ENCODE data around the gene STAT5B.

The STAT5B gene

DNA sequence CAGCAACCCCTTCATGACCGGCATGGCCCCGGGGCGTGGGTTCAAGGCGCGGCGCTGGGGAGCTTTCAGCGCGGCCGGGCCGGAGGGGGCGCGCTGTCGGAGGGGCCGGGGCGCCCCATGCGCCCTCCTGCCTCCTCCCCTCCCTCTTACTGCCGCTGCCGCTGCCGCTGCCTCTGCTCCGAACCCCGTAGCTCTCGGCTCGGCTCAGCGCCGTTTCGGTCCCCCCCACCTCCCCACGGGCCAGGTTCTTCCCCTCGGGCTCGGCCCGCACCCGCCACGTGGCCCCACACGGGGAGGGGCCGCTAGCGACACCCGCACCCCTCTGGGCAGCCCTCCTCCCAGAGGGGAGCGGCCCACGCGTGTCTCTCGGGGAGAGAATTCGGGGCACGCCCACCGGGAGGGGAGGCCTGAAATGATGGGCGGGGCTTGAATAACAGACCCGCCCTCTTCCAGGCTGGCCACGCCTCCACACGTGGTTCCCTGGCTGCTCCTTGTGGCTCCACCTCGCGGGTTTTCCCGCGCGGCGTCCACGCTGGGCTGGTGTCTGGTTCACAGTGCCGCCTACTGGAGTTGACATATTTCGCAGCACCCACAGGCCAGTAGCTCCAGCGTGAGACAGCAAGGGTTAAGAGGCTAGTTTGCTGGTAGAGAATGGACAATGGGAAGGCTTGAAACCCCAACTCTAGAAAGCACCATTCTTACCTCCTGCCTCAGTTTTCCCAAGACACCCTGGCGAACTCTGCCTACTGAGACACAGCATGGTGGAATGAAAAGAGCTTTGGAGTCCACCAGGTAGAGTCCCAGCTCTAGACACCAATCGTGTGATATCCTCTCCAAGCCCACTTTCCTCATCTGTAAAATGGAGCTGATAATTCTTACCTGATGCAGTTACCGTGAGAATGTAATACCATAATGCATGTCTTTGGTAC, 95.0 kb downstream of the STAT5B start, which contains the start of gene KCNH4:
KCNH4 (minus strand) TSS at position 221 of the 929 bp plus-strand sequence; CDS start at position 24, 197 bp downstream.
- H3K23ac ChIP-seq (ENCODE audit: low read length in 2 of 2) = no peak within 1 kb of the TSS
- H3K27me3 ChIP-seq (ENCODE audit: control insufficient read depth in 1 of 2, insufficient read depth in 1 of 2, low read length in 2 of 2) = peaks cover 54 to 56% of the 10 kb centered on the region in 2 experiments
- no peaks in the 10 kb centered on the region for H3K36me3 ChIP-seq (ENCODE audit: control insufficient read depth in 1 of 2, insufficient read depth in 2 of 2, low read depth in 1 of 2, low read length in 2 of 2)
- no peaks in the 10 kb centered on the region for H3K79me1 ChIP-seq (replicated peaks; ENCODE audit: low read length, poor library complexity, severe bottlenecking)
- H3K4ac ChIP-seq (ENCODE audit: low read depth in 1 of 2, low read length in 2 of 2) = no peak within 1 kb of the TSS
- H4K91ac ChIP-seq (ENCODE audit: low read length) = no peak within 1 kb of the TSS
- no peak within 1 kb of the TSS for H2AFZ ChIP-seq (ENCODE audit: low read depth, low read length)
- H3K9ac ChIP-seq (ENCODE audit: low read length) = no peak within 1 kb of the TSS
- H3K14ac ChIP-seq (ENCODE audit: low read length in 2 of 2) = no peak within 1 kb of the TSS
- peak; percentile 70 for DNase-seq
- H2BK5ac ChIP-seq (ENCODE audit: low read depth, low read length, poor library complexity, severe bottlenecking) = no peak within 1 kb of the TSS
- H3K4me3 ChIP-seq (ENCODE audit: insufficient read depth in 1 of 2, low read depth in 1 of 2, low read length in 2 of 2) = peak within 1 kb of the TSS in 1 of 2 experiments; percentile 37
- peaks cover 25% of the 10 kb centered on the region for H3K4me1 ChIP-seq (ENCODE audit: control insufficient read depth, insufficient read depth, low read depth, low read length)
- H2BK15ac ChIP-seq (ENCODE audit: low read depth, poor library complexity, severe bottlenecking) = no peak within 1 kb of the TSS
- under 1% methylated on average over 34 of the region's 60 CpGs for WGBS
- H4K8ac ChIP-seq (ENCODE audit: low read length) = no peak within 1 kb of the TSS
- no peak within 1 kb of the TSS for H2AK5ac ChIP-seq (ENCODE audit: low read length, severe bottlenecking)
- H3K4me2 ChIP-seq (ENCODE audit: low read length, poor library complexity, severe bottlenecking) = no peak within 1 kb of the TSS
- H2BK120ac ChIP-seq (ENCODE audit: low read depth, low read length) = no peak within 1 kb of the TSS
- no peak within 1 kb of the TSS for H3K18ac ChIP-seq (ENCODE audit: low read depth in 1 of 2, low read length in 2 of 2)
- H2BK12ac ChIP-seq (ENCODE audit: low read length in 2 of 2) = no peak within 1 kb of the TSS
- H3K9me3 ChIP-seq (ENCODE audit: control insufficient read depth, low read length) = no peaks in the 10 kb centered on the region
- H3K27ac ChIP-seq (ENCODE audit: low read length, poor library complexity, severe bottlenecking) = no peak within 1 kb of the TSS

GRCh38 chr17:42180411-42180921, 95.7 kb downstream of the STAT5B start:
- Histone ChIP-seq H3K14ac (ENCODE audit: low read length in 2 of 2) (no peak overlapping the region), H3K18ac (ENCODE audit: low read depth in 1 of 2, low read length in 2 of 2) (no peak overlapping the region), H4K91ac (ENCODE audit: low read length) (no peak overlapping the region), H3K4me3 (ENCODE audit: insufficient read depth in 1 of 2, low read depth in 1 of 2, low read length in 2 of 2) (peak overlapping the region in 1 of 2 experiments; percentile 37), H3K79me1 (replicated peaks; ENCODE audit: low read length, poor library complexity, severe bottlenecking) (no peaks in the 10 kb centered on the region), H2AFZ (ENCODE audit: low read depth, low read length) (no peak overlapping the region), H2BK15ac (ENCODE audit: low read depth, poor library complexity, severe bottlenecking) (no peak overlapping the region), H2BK12ac (ENCODE audit: low read length in 2 of 2) (no peak overlapping the region), H2AK5ac (ENCODE audit: low read length, severe bottlenecking) (no peak overlapping the region), H3K4me1 (ENCODE audit: control insufficient read depth, insufficient read depth, low read depth, low read length) (peaks cover 25% of the 10 kb centered on the region), H3K27ac (ENCODE audit: low read length, poor library complexity, severe bottlenecking) (no peak overlapping the region), H3K27me3 (ENCODE audit: control insufficient read depth in 1 of 2, insufficient read depth in 1 of 2, low read length in 2 of 2) (peaks cover 56 to 57% of the 10 kb centered on the region in 2 experiments), H3K36me3 (ENCODE audit: control insufficient read depth in 1 of 2, insufficient read depth in 2 of 2, low read depth in 1 of 2, low read length in 2 of 2) (no peaks in the 10 kb centered on the region), H3K23ac (ENCODE audit: low read length in 2 of 2) (no peak overlapping the region), H2BK120ac (ENCODE audit: low read depth, low read length) (no peak overlapping the region), H3K9ac (ENCODE audit: low read length) (no peak overlapping the region), H3K4me2 (ENCODE audit: low read length, poor library complexity, severe bottlenecking) (no peak overlapping the region), H2BK5ac (ENCODE audit: low read depth, low read length, poor library complexity, severe bottlenecking) (no peak overlapping the region), H4K8ac (ENCODE audit: low read length) (no peak overlapping the region), H3K4ac (ENCODE audit: low read depth in 1 of 2, low read length in 2 of 2) (no peak overlapping the region), H3K9me3 (ENCODE audit: control insufficient read depth, low read length) (no peaks in the 10 kb centered on the region)
- 3% methylated on average over 29 of the region's 33 CpGs for WGBS
- no peak for DNase-seq

GRCh38 chr17:42179911-42180410, 96.2 kb downstream of the STAT5B start:
- no peak overlapping the region for H4K8ac ChIP-seq (ENCODE audit: low read length)
- no peaks in the 10 kb centered on the region for H3K36me3 ChIP-seq (ENCODE audit: control insufficient read depth in 1 of 2, insufficient read depth in 2 of 2, low read depth in 1 of 2, low read length in 2 of 2)
- WGBS = 20% methylated on average over 8 of the region's 20 CpGs
- no peak overlapping the region for H3K18ac ChIP-seq (ENCODE audit: low read depth in 1 of 2, low read length in 2 of 2)
- no peak overlapping the region for H4K91ac ChIP-seq (ENCODE audit: low read length)
- H2BK12ac ChIP-seq (ENCODE audit: low read length in 2 of 2) = no peak overlapping the region
- no peak overlapping the region for H3K4ac ChIP-seq (ENCODE audit: low read depth in 1 of 2, low read length in 2 of 2)
- H2AFZ ChIP-seq (ENCODE audit: low read depth, low read length) = no peak overlapping the region
- no peak overlapping the region for H3K9ac ChIP-seq (ENCODE audit: low read length)
- H2BK15ac ChIP-seq (ENCODE audit: low read depth, poor library complexity, severe bottlenecking) = no peak overlapping the region
- no peak overlapping the region for H3K4me3 ChIP-seq (ENCODE audit: insufficient read depth in 1 of 2, low read depth in 1 of 2, low read length in 2 of 2)
- H3K4me2 ChIP-seq (ENCODE audit: low read length, poor library complexity, severe bottlenecking) = no peak overlapping the region
- no peaks in the 10 kb centered on the region for H3K9me3 ChIP-seq (ENCODE audit: control insufficient read depth, low read length)
- peaks cover 56 to 61% of the 10 kb centered on the region in 2 experiments for H3K27me3 ChIP-seq (ENCODE audit: control insufficient read depth in 1 of 2, insufficient read depth in 1 of 2, low read length in 2 of 2)
- no peaks in the 10 kb centered on the region for H3K79me1 ChIP-seq (replicated peaks; ENCODE audit: low read length, poor library complexity, severe bottlenecking)
- no peak overlapping the region for H3K27ac ChIP-seq (ENCODE audit: low read length, poor library complexity, severe bottlenecking)
- no peak overlapping the region for H3K14ac ChIP-seq (ENCODE audit: low read length in 2 of 2)
- H3K4me1 ChIP-seq (ENCODE audit: control insufficient read depth, insufficient read depth, low read depth, low read length) = peaks cover 25% of the 10 kb centered on the region
- no peak overlapping the region for H3K23ac ChIP-seq (ENCODE audit: low read length in 2 of 2)
- no peak overlapping the region for H2BK120ac ChIP-seq (ENCODE audit: low read depth, low read length)
- DNase-seq = peak; percentile 53
- no peak overlapping the region for H2BK5ac ChIP-seq (ENCODE audit: low read depth, low read length, poor library complexity, severe bottlenecking)
- no peak overlapping the region for H2AK5ac ChIP-seq (ENCODE audit: low read length, severe bottlenecking)

- Histone ChIP-seq H2AFZ (ENCODE audit: low read depth, low read length) (no peak overlapping the region), H3K18ac (ENCODE audit: low read depth in 1 of 2, low read length in 2 of 2) (no peak overlapping the region), H3K14ac (ENCODE audit: low read length in 2 of 2) (no peak overlapping the region), H3K4me1 (ENCODE audit: control insufficient read depth, insufficient read depth, low read depth, low read length) (peaks cover 22% of the 10 kb centered on the region), H3K23ac (ENCODE audit: low read length in 2 of 2) (no peak overlapping the region), H3K27me3 (ENCODE audit: control insufficient read depth in 1 of 2, insufficient read depth in 1 of 2, low read length in 2 of 2) (peaks cover 61 to 66% of the 10 kb centered on the region in 2 experiments), H3K4me2 (ENCODE audit: low read length, poor library complexity, severe bottlenecking) (no peak overlapping the region), H4K91ac (ENCODE audit: low read length) (no peak overlapping the region), H2AK5ac (ENCODE audit: low read length, severe bottlenecking) (no peak overlapping the region), H3K36me3 (ENCODE audit: control insufficient read depth in 1 of 2, insufficient read depth in 2 of 2, low read depth in 1 of 2, low read length in 2 of 2) (no peaks in the 10 kb centered on the region), H3K9me3 (ENCODE audit: control insufficient read depth, low read length) (no peaks in the 10 kb centered on the region), H2BK5ac (ENCODE audit: low read depth, low read length, poor library complexity, severe bottlenecking) (no peak overlapping the region), H3K27ac (ENCODE audit: low read length, poor library complexity, severe bottlenecking) (no peak overlapping the region), H3K4me3 (ENCODE audit: insufficient read depth in 1 of 2, low read depth in 1 of 2, low read length in 2 of 2) (no peak overlapping the region), H2BK15ac (ENCODE audit: low read depth, poor library complexity, severe bottlenecking) (no peak overlapping the region), H3K4ac (ENCODE audit: low read depth in 1 of 2, low read length in 2 of 2) (no peak overlapping the region), H4K8ac (ENCODE audit: low read length) (no peak overlapping the region), H3K9ac (ENCODE audit: low read length) (no peak overlapping the region), H2BK120ac (ENCODE audit: low read depth, low read length) (no peak overlapping the region), H3K79me1 (replicated peaks; ENCODE audit: low read length, poor library complexity, severe bottlenecking) (no peaks in the 10 kb centered on the region), H2BK12ac (ENCODE audit: low read length in 2 of 2) (no peak overlapping the region)
- 21% methylated on average over 1 of the region's 1 CpG for WGBS
- no peak for DNase-seq
Observed at GRCh38 chr17:42179335-42179734, 96.9 kb downstream of the STAT5B start.
